Measurements from ENCODE around the gene TEX22. TPM values are rescaled to one million over a fixed set of nuclear protein-coding genes. Genes with fewer than 3 reads are reported as not detected.

TEX22 gene
- total RNA-seq, 2 donors from 2014 or later, result 0.33 TPM; not detected in 1

DNA sequence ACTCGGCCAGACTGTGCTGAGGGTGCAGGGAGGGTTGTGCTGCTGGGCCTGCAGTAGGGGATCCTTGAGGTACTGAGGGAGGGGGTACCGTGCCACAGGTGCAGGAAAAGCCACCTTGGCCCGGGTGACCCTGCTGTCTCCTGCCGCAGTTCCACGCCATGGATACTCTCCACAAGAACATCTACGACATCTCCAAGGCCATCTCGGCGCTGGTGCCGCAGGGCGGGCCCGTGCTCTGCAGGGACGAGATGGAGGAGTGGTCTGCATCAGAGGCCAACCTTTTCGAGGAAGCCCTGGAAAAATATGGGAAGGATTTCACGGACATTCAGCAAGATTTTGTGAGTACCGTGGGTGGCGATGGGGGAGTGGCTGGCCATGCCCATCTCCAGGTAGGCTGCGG is 62.3 kb downstream of the TEX22 start:
- Histone ChIP-seq H3K27ac (no peak overlapping the region), H3K4me1 (no peaks in the 10 kb centered on the region), H3K27me3 (no peaks in the 10 kb centered on the region), H3K36me3 (replicated peaks in 1 of 2; ENCODE audit: insufficient read depth in 1 of 2, low read depth in 2 of 2) (peaks cover 0 to 16% of the 10 kb centered on the region in 2 donors), H3K4me3 (no peak overlapping the region), H3K9me3 (no peaks in the 10 kb centered on the region)
- 92 to 94% methylated on average over 16 to 17 of the region's 17 CpGs for WGBS, 2 donors
- TF ChIP-seq, protein P1, sequence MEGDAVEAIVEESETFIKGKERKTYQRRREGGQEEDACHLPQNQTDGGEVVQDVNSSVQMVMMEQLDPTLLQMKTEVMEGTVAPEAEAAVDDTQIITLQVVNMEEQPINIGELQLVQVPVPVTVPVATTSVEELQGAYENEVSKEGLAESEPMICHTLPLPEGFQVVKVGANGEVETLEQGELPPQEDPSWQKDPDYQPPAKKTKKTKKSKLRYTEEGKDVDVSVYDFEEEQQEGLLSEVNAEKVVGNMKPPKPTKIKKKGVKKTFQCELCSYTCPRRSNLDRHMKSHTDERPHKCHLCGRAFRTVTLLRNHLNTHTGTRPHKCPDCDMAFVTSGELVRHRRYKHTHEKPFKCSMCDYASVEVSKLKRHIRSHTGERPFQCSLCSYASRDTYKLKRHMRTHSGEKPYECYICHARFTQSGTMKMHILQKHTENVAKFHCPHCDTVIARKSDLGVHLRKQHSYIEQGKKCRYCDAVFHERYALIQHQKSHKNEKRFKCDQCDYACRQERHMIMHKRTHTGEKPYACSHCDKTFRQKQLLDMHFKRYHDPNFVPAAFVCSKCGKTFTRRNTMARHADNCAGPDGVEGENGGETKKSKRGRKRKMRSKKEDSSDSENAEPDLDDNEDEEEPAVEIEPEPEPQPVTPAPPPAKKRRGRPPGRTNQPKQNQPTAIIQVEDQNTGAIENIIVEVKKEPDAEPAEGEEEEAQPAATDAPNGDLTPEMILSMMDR (IDR thresholded peaks at IDR 0.05), result no peak
- no peak for TF ChIP-seq POLR2A (IDR thresholded peaks at IDR 0.05)
- ATAC-seq (no peak), DNase-seq (no peak)
- intact Hi-C loops (cut with DNase I), result no loop called here

- no peaks in the 10 kb centered on the region for H3K4me1 ChIP-seq
- H3K4me3 ChIP-seq, result no peak overlapping the region
- TF ChIP-seq POLR2A (IDR thresholded peaks at IDR 0.05), result no peak
- TF ChIP-seq, protein P1 (IDR thresholded peaks at IDR 0.05), result no peak
- intact Hi-C loops (cut with DNase I), result no loop called here
- no peaks in the 10 kb centered on the region for H3K27me3 ChIP-seq
- H3K9me3 ChIP-seq, result no peaks in the 10 kb centered on the region
- ATAC-seq (no peak), DNase-seq (no peak)
- 95 to 98% methylated on average over 9 to 18 of the region's 18 CpGs for WGBS, 2 donors
- H3K36me3 ChIP-seq (replicated peaks in 1 of 2; ENCODE audit: insufficient read depth in 1 of 2, low read depth in 2 of 2), result peaks cover 0 to 16% of the 10 kb centered on the region in 2 donors
- no peak overlapping the region for H3K27ac ChIP-seq
Measured at GRCh38 chr14:105461903-105462302, 63.6 kb downstream of the TEX22 start.

Other genes starting within 250 kb of the TEX22 start
- 10 to 100 TPM; 13.5 to 36.3 TPM for gene JAG2, start 229.8 kb upstream of the TEX22 start, total RNA-seq
- 10 to 100 TPM; 28.8 to 66.9 TPM for gene NUDT14, start 217.2 kb upstream of the TEX22 start, total RNA-seq
- gene BTBD6, start 150.0 kb upstream of the TEX22 start, total RNA-seq, result 10 to 100 TPM; 13.0 to 22.4 TPM
- gene BRF1, start 97.5 kb upstream of the TEX22 start, total RNA-seq, result 10 to 100 TPM; 54.5 to 86.7 TPM
- gene PACS2, start 83.8 kb upstream of the TEX22 start, total RNA-seq, result 100 to 1,000 TPM in 1 of 2 donors, 10 to 100 TPM in 1; 56.6 to 102 TPM
- gene MTA1, start 21.3 kb downstream of the TEX22 start, total RNA-seq, result 10 to 100 TPM; 69.8 to 92.6 TPM
- 10 to 100 TPM; 65.9 to 96.6 TPM for gene CRIP2, start 76.3 kb downstream of the TEX22 start, total RNA-seq
- gene CRIP1, start 88.3 kb downstream of the TEX22 start, total RNA-seq, result 1 to 10 TPM; 2.6 to 5.4 TPM
- 10 to 100 TPM in 1 of 2 donors, 1 to 10 TPM in 1; 1.6 to 12.2 TPM for gene TEDC1, start 92.7 kb downstream of the TEX22 start, total RNA-seq
- 10 to 100 TPM in 1 of 2 donors, 1 to 10 TPM in 1; 4.2 to 13.8 TPM for gene TMEM121, start 128.0 kb downstream of the TEX22 start, total RNA-seq

Measured in body of pancreas (tissue), 4 donors.